HCT116 (cell line): ENCODE data around the gene TWNK. TPM values are rescaled to one million over a fixed set of nuclear protein-coding genes. Genes with fewer than 3 reads are reported as not detected.

Experiments used
- ATAC-seq: fragments of 200-7000 bp; cut with Tn5 transposase; 2 replicates; pipeline ENCODE4 v1.9.1; 2020; ENCODE audit warnings: mild to moderate bottlenecking, moderate library complexity
- BruUV-seq: library from RNA; stranded (reverse); fragments of 400-500 nt; replicated peaks from 2 replicates; lab custom pipeline; 2021; lab: Mats Ljungman, UMichigan
- CTCF ChIA-PET: fragments of 300-600 bp; sonication (Branson Sonifier 250); formaldehyde crosslinking; loops from one replicate; lab custom pipeline; 2021; ENCODE audit warnings: antibody characterized with exemption; lab: Charles Lee
- POLR2A ChIA-PET: fragments of 300-600, 350-600 bp; sonication (Branson Sonifier 250); formaldehyde crosslinking; loops from one replicate; lab custom pipeline; 2021; ENCODE audit warnings: antibody characterized with exemption; lab: Charles Lee
- RAD21 ChIA-PET, 2 experiments: fragments of 300-600 bp; sonication (Branson Sonifier 250); formaldehyde crosslinking; loops; one replicate each; lab custom pipeline; 2023; ENCODE audit warnings: low total read pairs in 2 of 2; ENCODE audit not compliant: uncharacterized antibody in 2 of 2, unreplicated experiment in 2 of 2, low non-redundant PET in 1 of 2; lab: Charles Lee
- DNase-seq: peaks from one replicate; pipeline ENCODE4 v3.0.0-alpha.2; 2010; ENCODE audit warnings: low read depth, low spot score
- H2AFZ ChIP-seq: fragments of 200-600 bp; shearing (Covaris generic), sonication (generic); 2 replicates; pipeline ENCODE4 v1.6.1; 2017; ENCODE audit warnings: low read depth, mixed run types, mixed read lengths, antibody characterized with exemption, low read length; ENCODE audit not compliant: poor library complexity, severe bottlenecking
- H3K27ac ChIP-seq: 2 replicates; pipeline ENCODE4 v1.5.1; 2012; ENCODE audit warnings: low read depth, low read length
- H3K27me3 ChIP-seq: fragments of 200-600 bp; sonication (generic); 2 replicates; pipeline ENCODE4 v1.6.1; 2016; ENCODE audit warnings: mixed run types, low read length, mixed read lengths; ENCODE audit not compliant: insufficient read depth
- H3K36me3 ChIP-seq, 2 experiments: fragments of 200-500 bp in 1 of 2; fragments of 200-600 bp in 1 of 2; sonication (Bioruptor generic) in 1 of 2; sonication (generic) in 1 of 2; 2 replicates each; pipeline versions ENCODE4 v1.5.1 to v1.6.1; 2014 to 2016; ENCODE audit warnings: low read length in 2 of 2, inconsistent platforms in 1 of 2, mixed read lengths in 1 of 2, mixed run types in 1 of 2; ENCODE audit not compliant: insufficient read depth in 2 of 2, control insufficient read depth in 1 of 2
- H3K4me1 ChIP-seq, 2 experiments: fragments of 200-600 bp in 1 of 2; sonication (generic) in 1 of 2; 2 replicates each; pipeline versions ENCODE4 v1.5.1 to v1.6.1; 2012 to 2017; ENCODE audit warnings: low read length in 2 of 2, inconsistent platforms in 1 of 2, mild to moderate bottlenecking in 1 of 2, mixed read lengths in 1 of 2, mixed run types in 1 of 2, moderate library complexity in 1 of 2; ENCODE audit not compliant: insufficient read depth in 2 of 2, control insufficient read depth in 1 of 2
- H3K4me2 ChIP-seq: fragments of 200-600 bp; sonication (generic); 2 replicates; pipeline ENCODE4 v1.6.1; 2017; ENCODE audit warnings: mixed run types, low read length, mixed read lengths
- H3K4me3 ChIP-seq, 2 experiments: fragments of 200-600 bp in 1 of 2; sonication (generic) in 1 of 2; replicated peaks in 1 of 2; 2 replicates each; pipeline ENCODE4 v1.5.1; 2011 to 2016; ENCODE audit warnings: low read length in 2 of 2, control low read depth in 1 of 2, low read depth in 1 of 2, mild to moderate bottlenecking in 1 of 2, mixed read lengths in 1 of 2, mixed run types in 1 of 2
- H3K79me2 ChIP-seq: fragments of 200-600 bp; sonication (generic); 2 replicates; pipeline ENCODE4 v1.6.1; 2017; ENCODE audit warnings: mild to moderate bottlenecking, mixed run types, low read length, moderate library complexity, mixed read lengths; ENCODE audit not compliant: insufficient read depth
- H3K9ac ChIP-seq: fragments of 200-600 bp; sonication (generic); 2 replicates; pipeline ENCODE4 v1.6.1; 2016; ENCODE audit warnings: low read length, mixed read lengths
- H3K9me2 ChIP-seq: fragments of 200-600 bp; sonication (generic), shearing (Covaris generic); 2 replicates; pipeline ENCODE4 v1.6.1; 2017; ENCODE audit warnings: mixed run types, mild to moderate bottlenecking, moderate library complexity; ENCODE audit not compliant: insufficient read depth
- H3K9me3 ChIP-seq, 2 experiments: fragments of 200-500 bp in 1 of 2; fragments of 200-600 bp in 1 of 2; sonication (Bioruptor generic) in 1 of 2; sonication (generic) in 1 of 2; 2 replicates each; pipeline ENCODE4 v1.6.1; 2014 to 2017; ENCODE audit warnings: low read length in 2 of 2, mixed read lengths in 2 of 2, inconsistent platforms in 1 of 2, low read depth in 1 of 2, mild to moderate bottlenecking in 1 of 2, mixed run types in 1 of 2, moderate library complexity in 1 of 2; ENCODE audit not compliant: control insufficient read depth in 1 of 2, insufficient read depth in 1 of 2
- H4K20me1 ChIP-seq: fragments of 200-600 bp; sonication (generic), shearing (Covaris generic); 2 replicates; pipeline ENCODE4 v1.6.1; 2017; ENCODE audit warnings: mixed run types, mild to moderate bottlenecking, moderate library complexity; ENCODE audit not compliant: insufficient read depth
- CEBPB ChIP-seq: IDR thresholded peaks from 2 replicates; pipeline ENCODE4 v1.6.1; 2012; ENCODE audit warnings: low read depth
- CTCF ChIP-seq, 3 experiments: fragments of 200-600 bp in 1 of 3; sonication (generic) in 1 of 3; IDR thresholded peaks in 2 of 3; conservative IDR thresholded peaks in 1 of 3; 2 replicates each; pipeline ENCODE4 v1.5.1; 2012 to 2017; ENCODE audit warnings: low read depth in 2 of 3, low read length in 2 of 3, antibody characterized with exemption in 1 of 3, borderline replicate concordance in 1 of 3, control low read depth in 1 of 3, mild to moderate bottlenecking in 1 of 3, mixed read lengths in 1 of 3, mixed run types in 1 of 3, moderate library complexity in 1 of 3; ENCODE audit not compliant: insufficient read depth in 1 of 3
- EGR1 ChIP-seq: IDR thresholded peaks from 2 replicates; pipeline ENCODE4 v1.6.1; 2012; ENCODE audit warnings: low read depth
- ELF1 ChIP-seq: IDR thresholded peaks from 2 replicates; pipeline ENCODE4 v1.6.1; 2012; ENCODE audit warnings: low read depth, borderline replicate concordance
- EZH2 ChIP-seq: fragments of 200-600 bp; sonication (generic); IDR thresholded peaks from 2 replicates; pipeline ENCODE4 v1.6.1; 2017; ENCODE audit warnings: antibody characterized with exemption, mixed run types
- EZH2phosphoT487 ChIP-seq: fragments of 200-600 bp; IDR thresholded peaks from 2 replicates; pipeline ENCODE4 v1.6.1; 2018; ENCODE audit warnings: antibody characterized with exemption, borderline replicate concordance
- FOSL1 ChIP-seq: IDR thresholded peaks from 2 replicates; pipeline ENCODE4 v1.6.1; 2012; ENCODE audit warnings: low read depth
- POLR2A ChIP-seq: IDR thresholded peaks from 2 replicates; pipeline ENCODE4 v1.7.0; 2011; ENCODE audit warnings: borderline replicate concordance; ENCODE audit not compliant: insufficient read depth, insufficient read length; ENCODE audit errors: extremely low read depth
- RAD21 ChIP-seq: IDR thresholded peaks from 2 replicates; pipeline ENCODE4 v1.6.1; 2012; ENCODE audit warnings: low read depth, mild to moderate bottlenecking
- SIN3A ChIP-seq: IDR thresholded peaks from 2 replicates; pipeline ENCODE4 v1.6.1; 2012; ENCODE audit warnings: low read depth
- SP1 ChIP-seq: IDR thresholded peaks from 2 replicates; pipeline ENCODE4 v1.6.1; 2012; ENCODE audit warnings: low read depth
- SRF ChIP-seq: IDR thresholded peaks from 2 replicates; pipeline ENCODE4 v1.6.1; 2012; ENCODE audit warnings: low read depth
- ZNF274 ChIP-seq: fragments of 200-500 bp; sonication (Bioruptor generic); IDR thresholded peaks from 2 replicates; pipeline ENCODE4 v1.6.1; 2014; ENCODE audit warnings: mild to moderate bottlenecking, low read depth, low read length, inconsistent platforms
- intact Hi-C: fragments of 100-400 bp; cut with micrococcal nuclease; formaldehyde crosslinking; loops from 2 replicates; pipeline ENCODE4 v1.10.0; 2022
- total RNA-seq: library from RNA; stranded (reverse); gene quantifications from one replicate; pipeline ENCODE4 v1.2.1, GENCODE V29; 2021; ENCODE audit not compliant: unreplicated experiment
- TF ChIP-seq, protein P1 (sequence below): IDR thresholded peaks from 2 replicates; pipeline ENCODE4 v1.6.1; 2012
- TF ChIP-seq, protein P2 (sequence below): IDR thresholded peaks from 2 replicates; pipeline ENCODE4 v1.6.1; 2012
- TF ChIP-seq, protein P3 (sequence below): IDR thresholded peaks from 2 replicates; pipeline ENCODE4 v1.6.1; 2011; ENCODE audit warnings: mild to moderate bottlenecking, low read length, moderate library complexity; ENCODE audit not compliant: insufficient replicate concordance; ENCODE audit errors: extremely low read depth

The TWNK gene
- total RNA-seq, 1 experiment from 2014 or later: 42.1 TPM

DNA sequence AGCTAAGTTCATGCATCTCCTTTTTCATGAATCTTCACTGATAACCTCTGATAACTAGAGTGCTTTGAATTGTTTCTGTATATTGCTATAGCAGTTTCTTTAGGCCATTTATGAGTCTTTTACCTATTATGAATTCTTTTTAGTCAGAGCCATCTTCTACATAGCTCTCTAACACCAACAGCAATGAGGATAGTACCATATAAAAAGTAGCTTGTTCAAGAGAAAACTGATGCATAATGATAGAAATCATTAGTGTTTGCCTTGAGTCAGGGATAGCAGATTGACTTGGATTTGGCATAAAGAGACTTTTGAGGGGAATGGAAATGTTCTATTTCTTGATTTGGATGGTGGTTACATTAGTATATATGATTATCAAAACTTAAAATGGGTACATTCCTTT, 43.8 kb upstream of the TWNK start:
- no peaks in the 10 kb centered on the region for H3K79me2 ChIP-seq
- peaks cover 55 to 64% of the 10 kb centered on the region in 2 experiments for H3K36me3 ChIP-seq
- no peaks in the 10 kb centered on the region for H3K4me1 ChIP-seq
- intact Hi-C loops: no loop called here
- no peak overlapping the region for H3K27ac ChIP-seq
- no peak overlapping the region for H2AFZ ChIP-seq
- ChIA-PET POLR2A (no interaction called here), RAD21 (no interaction called here), CTCF (interaction anchor here (0.8 to 0.9 kb wide), 2 partner anchors 9 to 55 kb away, joined by 3 to 4 read pairs; no protein-coding TSS in a partner anchor)
- H3K9ac ChIP-seq: no peak overlapping the region
- no peaks in the 10 kb centered on the region for H4K20me1 ChIP-seq
- TF ChIP-seq RAD21 (no peak), POLR2A (no peak), FOSL1 (no peak), CTCF (IDR thresholded peaks at IDR 0.05 in 2 of 3, conservative IDR thresholded peaks at IDR 0.05 in 1 of 3; ENCODE audit: borderline replicate concordance in 1 of 3, insufficient read depth in 1 of 3, low read depth in 2 of 3, low read length in 2 of 3) (no peak), SRF (no peak), CEBPB (no peak), SP1 (no peak), ELF1 (no peak), EZH2phosphoT487 (no peak), EGR1 (no peak), EZH2 (no peak), SIN3A (no peak), ZNF274 (no peak)
- TF ChIP-seq, protein P1, sequence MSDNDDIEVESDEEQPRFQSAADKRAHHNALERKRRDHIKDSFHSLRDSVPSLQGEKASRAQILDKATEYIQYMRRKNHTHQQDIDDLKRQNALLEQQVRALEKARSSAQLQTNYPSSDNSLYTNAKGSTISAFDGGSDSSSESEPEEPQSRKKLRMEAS: no peak
- TF ChIP-seq, protein P2, sequence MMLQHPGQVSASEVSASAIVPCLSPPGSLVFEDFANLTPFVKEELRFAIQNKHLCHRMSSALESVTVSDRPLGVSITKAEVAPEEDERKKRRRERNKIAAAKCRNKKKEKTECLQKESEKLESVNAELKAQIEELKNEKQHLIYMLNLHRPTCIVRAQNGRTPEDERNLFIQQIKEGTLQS: no peak
- TF ChIP-seq, protein P3, sequence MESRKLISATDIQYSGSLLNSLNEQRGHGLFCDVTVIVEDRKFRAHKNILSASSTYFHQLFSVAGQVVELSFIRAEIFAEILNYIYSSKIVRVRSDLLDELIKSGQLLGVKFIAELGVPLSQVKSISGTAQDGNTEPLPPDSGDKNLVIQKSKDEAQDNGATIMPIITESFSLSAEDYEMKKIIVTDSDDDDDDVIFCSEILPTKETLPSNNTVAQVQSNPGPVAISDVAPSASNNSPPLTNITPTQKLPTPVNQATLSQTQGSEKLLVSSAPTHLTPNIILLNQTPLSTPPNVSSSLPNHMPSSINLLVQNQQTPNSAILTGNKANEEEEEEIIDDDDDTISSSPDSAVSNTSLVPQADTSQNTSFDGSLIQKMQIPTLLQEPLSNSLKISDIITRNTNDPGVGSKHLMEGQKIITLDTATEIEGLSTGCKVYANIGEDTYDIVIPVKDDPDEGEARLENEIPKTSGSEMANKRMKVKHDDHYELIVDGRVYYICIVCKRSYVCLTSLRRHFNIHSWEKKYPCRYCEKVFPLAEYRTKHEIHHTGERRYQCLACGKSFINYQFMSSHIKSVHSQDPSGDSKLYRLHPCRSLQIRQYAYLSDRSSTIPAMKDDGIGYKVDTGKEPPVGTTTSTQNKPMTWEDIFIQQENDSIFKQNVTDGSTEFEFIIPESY: no peak
- H3K9me2 ChIP-seq: no peaks in the 10 kb centered on the region
- DNase-seq (no peak), ATAC-seq (no peak)
- H3K9me3 ChIP-seq: no peaks in the 10 kb centered on the region
- no TSS peak for BruUV-seq
- H3K4me3 ChIP-seq: no peak overlapping the region
- H3K4me2 ChIP-seq: no peak overlapping the region
- no peaks in the 10 kb centered on the region for H3K27me3 ChIP-seq
